Measurements from ENCODE around the gene PADI1.

PADI1 gene

GRCh38 chr1:17161926-17162800 lies 42.8 kb upstream of the PADI1 start:
- DNase-seq (ENCODE audit: low read depth in 2 of 2) = no peak
- no peak overlapping the region for H3K4me3 ChIP-seq (replicated peaks in 1 of 2; ENCODE audit: low read depth in 2 of 2, low read length in 2 of 2)
- no peak for TF ChIP-seq CTCF (IDR thresholded peaks at IDR 0.05; ENCODE audit: low read depth, low read length)

DNA sequence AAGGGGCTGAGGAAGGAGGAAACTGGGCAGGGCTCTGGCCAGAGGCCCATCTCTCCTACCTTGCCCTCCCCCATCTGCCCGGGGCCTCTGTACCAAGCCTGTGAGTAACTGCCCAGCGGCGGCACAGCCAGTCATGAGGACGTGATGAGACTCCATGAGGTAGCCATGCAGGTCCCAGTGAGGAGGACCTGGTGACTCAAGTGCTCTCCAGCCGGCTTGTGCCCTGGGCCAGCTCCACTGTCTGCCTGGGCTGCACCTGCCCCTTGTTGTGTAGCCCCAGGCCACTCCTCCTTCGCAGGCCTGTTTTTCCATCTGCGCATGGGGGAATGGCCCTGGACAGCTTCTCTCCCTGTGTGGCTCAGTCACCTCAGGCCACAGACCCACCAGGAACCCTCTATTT lies 42.0 kb upstream of the PADI1 start:
- no peak overlapping the region for H3K4me3 ChIP-seq (replicated peaks in 1 of 2; ENCODE audit: low read depth in 2 of 2, low read length in 2 of 2)
- no peak for TF ChIP-seq CTCF (IDR thresholded peaks at IDR 0.05; ENCODE audit: low read depth, low read length)
- DNase-seq (ENCODE audit: low read depth in 2 of 2) = no peak

- H3K4me3 ChIP-seq (replicated peaks in 1 of 2; ENCODE audit: low read depth in 2 of 2, low read length in 2 of 2) = no peak overlapping the region
- no peak for DNase-seq (ENCODE audit: low read depth in 2 of 2)
- TF ChIP-seq CTCF (IDR thresholded peaks at IDR 0.05; ENCODE audit: low read depth, low read length) = no peak
Measured at GRCh38 chr1:17163371-17163770, 41.6 kb upstream of the PADI1 start.

GRCh38 chr1:17163789-17164666 lies 40.9 kb upstream of the PADI1 start:
- no peak for DNase-seq (ENCODE audit: low read depth in 2 of 2)
- H3K4me3 ChIP-seq (replicated peaks in 1 of 2; ENCODE audit: low read depth in 2 of 2, low read length in 2 of 2) = no peak overlapping the region
- no peak for TF ChIP-seq CTCF (IDR thresholded peaks at IDR 0.05; ENCODE audit: low read depth, low read length)

GRCh38 chr1:17165823-17166222 lies 39.1 kb upstream of the PADI1 start:
- DNase-seq (ENCODE audit: low read depth in 2 of 2) = no peak
- no peak overlapping the region for H3K4me3 ChIP-seq (replicated peaks in 1 of 2; ENCODE audit: low read depth in 2 of 2, low read length in 2 of 2)
- TF ChIP-seq CTCF (IDR thresholded peaks at IDR 0.05; ENCODE audit: low read depth, low read length) = no peak

- H3K4me3 ChIP-seq (replicated peaks in 1 of 2; ENCODE audit: low read depth in 2 of 2, low read length in 2 of 2) = no peak overlapping the region
- no peak for TF ChIP-seq CTCF (IDR thresholded peaks at IDR 0.05; ENCODE audit: low read depth, low read length)
- peak in 1 of 2 donors; percentile 6 for DNase-seq (ENCODE audit: low read depth in 2 of 2)
Measured at GRCh38 chr1:17167041-17167785, 37.7 kb upstream of the PADI1 start.

Measured in cardiac fibroblast (primary cell).